Measurements from ENCODE around the gene ATXN1. TPM values are rescaled to one million over a fixed set of nuclear protein-coding genes. Genes with fewer than 3 reads are reported as not detected.

The ATXN1 gene
- total RNA-seq, 4 donors from 2014 or later: 42.4 to 74.9 (median 52.1) TPM

DNA sequence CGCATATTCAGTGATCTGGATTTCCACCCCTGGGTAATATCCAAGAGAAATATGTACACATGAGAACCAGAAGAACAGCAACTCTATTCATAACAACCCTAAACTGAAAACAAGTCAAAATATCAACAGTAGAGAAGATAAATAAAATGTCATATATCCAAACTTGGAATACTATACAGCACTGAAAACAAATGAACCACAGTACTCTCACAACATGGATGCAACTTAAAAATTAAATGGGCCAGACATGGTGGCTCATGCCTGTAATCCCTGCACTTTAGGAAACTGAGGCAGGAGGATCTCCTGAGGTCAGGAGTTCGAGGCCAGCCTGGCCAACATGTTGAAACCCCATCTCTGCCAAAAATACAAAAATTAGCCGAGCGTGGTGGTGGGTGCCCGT, 16.5 kb upstream of the ATXN1 start:
- peaks cover 0 to 17% (median 7%) of the 10 kb centered on the region in 4 donors for H3K4me1 ChIP-seq
- TF ChIP-seq CTCF (IDR thresholded peaks at IDR 0.05) (no peak), POLR2A (IDR thresholded peaks at IDR 0.05; ENCODE audit: low read depth) (no peak), EP300 (IDR thresholded peaks at IDR 0.05) (no peak), POLR2AphosphoS5 (IDR thresholded peaks at IDR 0.05) (no peak)

DNA sequence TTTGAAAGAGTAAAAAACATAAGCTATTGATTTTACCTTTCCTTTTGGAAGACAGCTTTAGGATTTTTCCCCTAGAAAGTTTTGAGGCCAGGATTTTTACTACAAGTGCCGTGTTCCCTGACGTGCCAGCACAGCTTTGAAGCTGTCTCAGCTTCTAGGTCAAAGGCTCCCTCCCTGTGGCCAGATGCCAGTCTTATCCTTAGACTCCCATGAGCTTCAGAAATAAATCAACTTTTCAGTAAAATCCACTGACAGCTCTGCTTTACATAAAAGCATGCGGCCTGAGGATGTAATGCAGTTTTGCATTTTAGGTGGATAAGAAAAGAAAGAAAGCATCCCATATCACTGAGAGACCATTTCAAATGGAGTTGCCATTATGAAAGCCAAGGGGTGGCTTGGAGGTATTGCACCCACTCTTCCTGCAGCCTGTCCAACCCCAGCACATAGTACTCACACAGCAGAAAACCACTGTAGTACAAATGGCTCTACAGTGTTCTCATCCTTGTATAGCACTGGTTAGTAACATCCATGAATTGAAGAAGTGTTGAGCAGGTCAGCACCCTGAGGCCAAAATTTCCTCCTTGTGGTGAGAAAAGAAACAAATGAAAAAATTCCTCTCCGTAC, 15.2 kb upstream of the ATXN1 start:
- H3K36me3 ChIP-seq: no peaks in the 10 kb centered on the region
- intact Hi-C loops (cut with DNase I): no loop called here
- no peaks in the 10 kb centered on the region for H3K9me3 ChIP-seq
- H3K4me3 ChIP-seq: no peak overlapping the region
- no peak for TF ChIP-seq POLR2AphosphoS5 (IDR thresholded peaks at IDR 0.05)
- TF ChIP-seq CTCF (IDR thresholded peaks at IDR 0.05): peak in 1 of 3 experiments; percentile 9
- no peak for TF ChIP-seq EP300 (IDR thresholded peaks at IDR 0.05)
- TF ChIP-seq POLR2A (IDR thresholded peaks at IDR 0.05; ENCODE audit: low read depth): no peak
- H3K27ac ChIP-seq (replicated peaks in 1 of 4): no peak overlapping the region
- no peaks in the 10 kb centered on the region for H3K27me3 ChIP-seq
- WGBS: 67% methylated on average over 4 of the region's 4 CpGs
- DNase-seq (ENCODE audit: extremely low spot score): no peak
- peaks cover 0 to 12% (median 6%) of the 10 kb centered on the region in 4 donors for H3K4me1 ChIP-seq

More for the DNA sequence above, 16.5 kb upstream of the ATXN1 start:
- Histone ChIP-seq H3K4me3 (no peak overlapping the region), H3K27me3 (no peaks in the 10 kb centered on the region), H3K27ac (replicated peaks in 1 of 4) (no peak overlapping the region), H3K9me3 (no peaks in the 10 kb centered on the region), H3K36me3 (no peaks in the 10 kb centered on the region)
- DNase-seq (ENCODE audit: extremely low spot score): no peak
- 93% methylated on average over 5 of the region's 5 CpGs for WGBS
- intact Hi-C loops (cut with DNase I): no loop called here

DNA sequence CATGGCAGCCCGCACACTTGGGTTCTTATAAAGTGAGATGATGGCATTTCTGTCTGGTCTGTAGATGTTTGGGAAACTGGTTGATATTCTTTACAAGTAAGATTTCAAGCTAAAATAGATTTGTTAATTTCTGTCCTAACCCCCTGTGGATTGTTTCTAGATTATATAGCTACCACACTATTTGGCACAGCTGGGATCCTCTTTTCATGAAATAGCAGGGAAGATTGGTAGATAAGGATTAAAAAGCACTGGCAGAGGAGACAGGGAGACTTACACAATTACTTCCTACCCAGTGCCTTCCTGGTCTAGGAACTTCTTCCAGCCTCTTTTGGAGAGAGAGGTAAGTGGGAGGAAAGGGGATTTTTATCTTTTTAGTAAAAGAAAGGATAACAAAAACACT, 13.2 kb upstream of the ATXN1 start:
- no peaks in the 10 kb centered on the region for H3K27me3 ChIP-seq
- TF ChIP-seq POLR2A (IDR thresholded peaks at IDR 0.05; ENCODE audit: low read depth) (no peak), CTCF (IDR thresholded peaks at IDR 0.05) (no peak), EP300 (IDR thresholded peaks at IDR 0.05) (no peak), POLR2AphosphoS5 (IDR thresholded peaks at IDR 0.05) (no peak)
- H3K27ac ChIP-seq (replicated peaks in 1 of 4): no peak overlapping the region
- peaks cover 15 to 22% (median 20%) of the 10 kb centered on the region in 4 donors for H3K4me1 ChIP-seq
- 100% methylated on average over 1 of the region's 1 CpG for WGBS
- no peak overlapping the region for H3K4me3 ChIP-seq
- DNase-seq (ENCODE audit: extremely low spot score): no peak
- no peaks in the 10 kb centered on the region for H3K36me3 ChIP-seq
- no peaks in the 10 kb centered on the region for H3K9me3 ChIP-seq
- intact Hi-C loops (cut with DNase I): loop anchor here (5.0 kb wide), 1 partner anchor 188 kb away; no protein-coding TSS in a partner anchor

- no peak for TF ChIP-seq POLR2A (IDR thresholded peaks at IDR 0.05; ENCODE audit: low read depth)
- 92% methylated on average over 2 of the region's 2 CpGs for WGBS
- H3K4me1 ChIP-seq: peaks cover 26 to 33% (median 31%) of the 10 kb centered on the region in 4 donors
- intact Hi-C loops (cut with DNase I): loop anchor here (5.0 kb wide), 1 partner anchor 189 kb away; no protein-coding TSS in a partner anchor
- DNase-seq (ENCODE audit: extremely low spot score): no peak
- no peaks in the 10 kb centered on the region for H3K9me3 ChIP-seq
- no peak overlapping the region for H3K27ac ChIP-seq (replicated peaks in 1 of 4)
- no peaks in the 10 kb centered on the region for H3K27me3 ChIP-seq
- no peaks in the 10 kb centered on the region for H3K36me3 ChIP-seq
- H3K4me3 ChIP-seq: no peak overlapping the region
Observed at GRCh38 chr6:16773362-16773761, 12.1 kb upstream of the ATXN1 start.

GRCh38 chr6:16770701-16771569, 9.7 kb upstream of the ATXN1 start:
- Histone ChIP-seq H3K36me3 (no peaks in the 10 kb centered on the region), H3K4me1 (peaks cover 31 to 43% (median 40%) of the 10 kb centered on the region in 4 donors), H3K27ac (replicated peaks in 1 of 4) (peak overlapping the region; percentile 39 to 73 (median 66)), H3K27me3 (no peaks in the 10 kb centered on the region), H3K4me3 (no peak overlapping the region), H3K9me3 (no peaks in the 10 kb centered on the region)
- no peak for DNase-seq (ENCODE audit: extremely low spot score)
- TF ChIP-seq POLR2A (IDR thresholded peaks at IDR 0.05; ENCODE audit: low read depth) (no peak), EP300 (IDR thresholded peaks at IDR 0.05) (no peak), CTCF (IDR thresholded peaks at IDR 0.05) (peak; percentile 93 to 97 (median 94)), POLR2AphosphoS5 (IDR thresholded peaks at IDR 0.05) (peak in 1 of 2 donors; percentile 87)
- intact Hi-C loops (cut with DNase I): loop anchor here (5.0 kb wide), 1 partner anchor 191 kb away; no protein-coding TSS in a partner anchor
- 45% methylated on average over 16 of the region's 16 CpGs for WGBS
